Measurements from ENCODE around the gene CSGALNACT2.
"Not testable (repeated sequence)": the region's sequence is repeated elsewhere in the genome, so short reads cannot be mapped to it uniquely, and the experiment has no call there.

Gene CSGALNACT2, protein sequence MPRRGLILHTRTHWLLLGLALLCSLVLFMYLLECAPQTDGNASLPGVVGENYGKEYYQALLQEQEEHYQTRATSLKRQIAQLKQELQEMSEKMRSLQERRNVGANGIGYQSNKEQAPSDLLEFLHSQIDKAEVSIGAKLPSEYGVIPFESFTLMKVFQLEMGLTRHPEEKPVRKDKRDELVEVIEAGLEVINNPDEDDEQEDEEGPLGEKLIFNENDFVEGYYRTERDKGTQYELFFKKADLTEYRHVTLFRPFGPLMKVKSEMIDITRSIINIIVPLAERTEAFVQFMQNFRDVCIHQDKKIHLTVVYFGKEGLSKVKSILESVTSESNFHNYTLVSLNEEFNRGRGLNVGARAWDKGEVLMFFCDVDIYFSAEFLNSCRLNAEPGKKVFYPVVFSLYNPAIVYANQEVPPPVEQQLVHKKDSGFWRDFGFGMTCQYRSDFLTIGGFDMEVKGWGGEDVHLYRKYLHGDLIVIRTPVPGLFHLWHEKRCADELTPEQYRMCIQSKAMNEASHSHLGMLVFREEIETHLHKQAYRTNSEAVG

DNA sequence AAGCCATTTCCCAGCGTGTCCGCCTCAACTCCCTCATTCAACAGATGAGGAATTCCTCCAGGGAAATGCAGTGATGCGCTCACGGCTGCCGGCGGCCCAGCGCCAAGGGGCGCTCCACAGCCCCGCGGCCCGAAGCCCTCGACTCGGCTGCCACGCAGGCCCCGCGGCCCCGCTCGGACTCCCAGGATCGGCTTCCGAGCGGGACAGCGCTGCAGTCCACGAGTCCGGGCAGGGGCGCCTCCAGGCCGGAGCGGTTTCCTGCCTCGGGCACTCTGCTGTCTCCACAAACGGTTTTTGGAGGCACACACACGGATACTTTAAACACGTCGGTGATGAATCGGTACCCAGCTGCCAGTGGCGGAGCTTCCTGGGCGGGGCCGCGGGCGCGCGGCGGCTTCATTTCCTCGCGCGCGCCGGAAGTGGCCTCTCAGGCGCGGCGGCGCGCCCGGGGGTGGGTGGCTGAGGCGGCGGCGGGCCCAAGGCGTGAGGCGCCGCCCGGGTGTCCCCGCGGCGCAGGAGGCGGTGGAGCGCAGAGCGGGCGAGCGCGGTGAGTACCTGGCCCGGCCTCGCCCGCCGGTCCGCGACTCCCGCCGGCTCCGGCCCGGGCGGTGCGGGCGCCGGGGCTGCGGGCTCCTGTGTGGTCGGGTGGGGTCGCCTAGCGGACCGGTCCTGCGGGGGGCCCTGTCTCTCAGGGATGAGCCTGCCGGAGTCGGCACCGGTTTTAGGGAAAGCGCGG, at the start of gene CSGALNACT2:
CSGALNACT2 (plus strand) TSS at position 425 of the 736 bp plus-strand sequence. CDS start 16,705 bp downstream, outside the sequence.
- H3K9ac ChIP-seq (ENCODE audit: low read depth in 1 of 2, low read length in 2 of 2), result peak within 1 kb of the TSS; percentile 76 to 84

DNA sequence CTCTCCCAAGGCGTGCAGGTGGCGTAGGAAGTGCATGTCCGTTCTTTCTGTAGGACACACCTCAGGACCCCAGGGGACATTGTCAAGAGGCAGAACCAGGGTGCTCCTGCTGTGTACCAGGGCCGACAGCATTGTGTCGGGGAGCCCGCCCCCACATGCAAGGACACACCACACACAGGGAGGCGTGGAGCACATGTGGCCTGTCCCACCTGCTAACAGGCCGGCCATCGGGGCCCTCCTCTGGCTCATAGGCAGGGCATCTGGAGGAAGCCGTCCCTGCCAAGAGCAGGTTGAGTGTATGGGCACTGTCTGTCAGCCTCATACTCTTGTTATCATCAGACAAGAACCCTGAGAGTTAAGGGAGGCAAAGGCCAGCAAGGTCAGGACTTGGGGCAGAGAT, 48.7 kb upstream of the CSGALNACT2 start:
- H3K4me1 ChIP-seq (ENCODE audit: control insufficient read depth in 1 of 2, insufficient read depth in 2 of 2, low read length in 2 of 2), result no peaks in the 10 kb centered on the region
- no peak overlapping the region for H3K4me3 ChIP-seq (ENCODE audit: low read depth in 1 of 2, low read length in 2 of 2)
- H3K9ac ChIP-seq (ENCODE audit: low read depth in 1 of 2, low read length in 2 of 2), result no peak overlapping the region

More for the DNA sequence above, at the start of gene CSGALNACT2:
- H3K27me3 ChIP-seq (ENCODE audit: control insufficient read depth in 1 of 2, insufficient read depth in 2 of 2, low read length in 2 of 2), result peaks cover 0 to 3% of the 10 kb centered on the region in 2 donors
- peaks cover 14 to 17% of the 10 kb centered on the region in 2 donors for H3K4me1 ChIP-seq (ENCODE audit: control insufficient read depth in 1 of 2, insufficient read depth in 2 of 2, low read length in 2 of 2)
- H3K9me3 ChIP-seq (ENCODE audit: control insufficient read depth in 1 of 2, low read length in 2 of 2), result no peaks in the 10 kb centered on the region
- no peaks in the 10 kb centered on the region for H3K36me3 ChIP-seq (ENCODE audit: control insufficient read depth in 1 of 2, insufficient read depth in 2 of 2, low read length in 2 of 2)
- H3K4me3 ChIP-seq (ENCODE audit: low read depth in 1 of 2, low read length in 2 of 2), result peak within 1 kb of the TSS; percentile 91 to 96
- peak within 1 kb of the TSS; percentile 85 for H3K27ac ChIP-seq (ENCODE audit: low read depth, low read length)

DNA sequence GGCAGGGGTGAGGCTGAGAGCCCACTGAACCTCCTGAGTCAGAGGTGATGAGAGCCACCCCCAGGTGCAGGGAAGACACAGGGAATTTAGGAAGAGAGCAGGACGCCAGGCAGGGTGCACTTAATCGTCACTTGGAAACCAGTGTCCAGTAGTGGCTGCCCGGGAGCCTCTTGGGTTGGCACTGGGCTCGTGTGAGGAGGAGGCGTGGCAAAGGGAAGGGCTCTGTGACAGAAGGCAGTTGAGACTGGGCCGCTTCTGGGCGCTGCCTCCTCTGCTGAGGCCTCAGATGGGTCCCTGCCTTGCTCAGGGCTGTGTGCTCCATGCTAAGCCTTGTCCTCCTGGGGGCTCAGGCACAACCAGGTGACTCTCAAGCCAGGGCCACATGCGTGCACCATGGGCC, 48.1 kb upstream of the CSGALNACT2 start:
- no peak overlapping the region for H3K9ac ChIP-seq (ENCODE audit: low read depth in 1 of 2, low read length in 2 of 2)
- H3K27me3 ChIP-seq (ENCODE audit: control insufficient read depth in 1 of 2, insufficient read depth in 2 of 2, low read length in 2 of 2), result no peaks in the 10 kb centered on the region
- H3K36me3 ChIP-seq (ENCODE audit: control insufficient read depth in 1 of 2, insufficient read depth in 2 of 2, low read length in 2 of 2), result no peaks in the 10 kb centered on the region
- no peak overlapping the region for H3K4me3 ChIP-seq (ENCODE audit: low read depth in 1 of 2, low read length in 2 of 2)
- H3K9me3 ChIP-seq (ENCODE audit: control insufficient read depth in 1 of 2, low read length in 2 of 2), result no peaks in the 10 kb centered on the region
- no peak overlapping the region for H3K27ac ChIP-seq (ENCODE audit: low read depth, low read length)
- H3K4me1 ChIP-seq (ENCODE audit: control insufficient read depth in 1 of 2, insufficient read depth in 2 of 2, low read length in 2 of 2), result no peaks in the 10 kb centered on the region

More for the DNA sequence above, 48.7 kb upstream of the CSGALNACT2 start:
- no peaks in the 10 kb centered on the region for H3K36me3 ChIP-seq (ENCODE audit: control insufficient read depth in 1 of 2, insufficient read depth in 2 of 2, low read length in 2 of 2)
- H3K27ac ChIP-seq (ENCODE audit: low read depth, low read length), result no peak overlapping the region
- no peaks in the 10 kb centered on the region for H3K27me3 ChIP-seq (ENCODE audit: control insufficient read depth in 1 of 2, insufficient read depth in 2 of 2, low read length in 2 of 2)
- H3K9me3 ChIP-seq (ENCODE audit: control insufficient read depth in 1 of 2, low read length in 2 of 2), result no peaks in the 10 kb centered on the region

DNA sequence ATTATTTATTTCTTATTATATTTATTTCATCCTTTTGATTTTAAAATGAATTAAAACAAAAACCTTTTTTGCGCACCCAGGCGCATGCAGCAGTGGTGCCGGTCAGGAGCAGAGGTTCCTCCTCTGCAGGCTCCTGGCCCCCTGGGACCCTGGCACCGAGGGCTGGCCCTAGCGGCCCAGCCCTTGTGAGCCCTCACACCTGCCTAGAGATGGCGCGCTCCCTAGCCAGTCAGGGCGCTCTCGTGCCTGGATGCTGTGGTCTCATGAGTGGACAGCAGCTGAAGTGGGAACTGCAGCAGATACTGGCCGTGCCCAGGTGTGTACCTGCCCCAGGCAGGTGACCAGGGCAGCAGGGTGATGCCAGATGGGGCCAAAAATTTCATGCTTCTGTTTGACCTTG, 47.6 kb upstream of the CSGALNACT2 start:
- Histone ChIP-seq H3K9ac (ENCODE audit: low read depth in 1 of 2, low read length in 2 of 2) (no peak overlapping the region), H3K9me3 (ENCODE audit: control insufficient read depth in 1 of 2, low read length in 2 of 2) (no peaks in the 10 kb centered on the region), H3K36me3 (ENCODE audit: control insufficient read depth in 1 of 2, insufficient read depth in 2 of 2, low read length in 2 of 2) (no peaks in the 10 kb centered on the region), H3K27me3 (ENCODE audit: control insufficient read depth in 1 of 2, insufficient read depth in 2 of 2, low read length in 2 of 2) (no peaks in the 10 kb centered on the region), H3K4me3 (ENCODE audit: low read depth in 1 of 2, low read length in 2 of 2) (no peak overlapping the region), H3K27ac (ENCODE audit: low read depth, low read length) (no peak overlapping the region), H3K4me1 (ENCODE audit: control insufficient read depth in 1 of 2, insufficient read depth in 2 of 2, low read length in 2 of 2) (no peaks in the 10 kb centered on the region)

DNA sequence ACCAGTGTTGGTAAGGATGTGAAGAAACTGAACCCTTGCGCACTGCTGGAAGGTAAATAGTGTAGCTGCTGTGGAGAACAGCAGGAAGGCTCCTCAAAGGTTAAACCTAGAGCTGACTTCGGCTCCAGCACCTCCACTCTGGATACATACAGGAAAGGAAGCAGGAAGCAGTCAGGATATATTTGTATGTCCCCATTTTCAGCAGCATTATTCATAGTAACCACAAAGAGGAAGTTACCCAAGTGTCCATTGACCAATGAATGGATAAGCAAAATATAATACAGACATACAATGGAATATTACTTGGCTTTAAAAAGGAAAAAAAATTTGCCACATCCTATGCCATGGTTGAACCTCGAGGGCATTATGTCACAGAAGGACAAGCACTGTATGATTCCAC, 46.4 kb upstream of the CSGALNACT2 start:
- Histone ChIP-seq H3K27me3 (ENCODE audit: control insufficient read depth in 1 of 2, insufficient read depth in 2 of 2, low read length in 2 of 2) (no peaks in the 10 kb centered on the region), H3K4me1 (ENCODE audit: control insufficient read depth in 1 of 2, insufficient read depth in 2 of 2, low read length in 2 of 2) (no peaks in the 10 kb centered on the region), H3K27ac (ENCODE audit: low read depth, low read length) (no peak overlapping the region), H3K9me3 (ENCODE audit: control insufficient read depth in 1 of 2, low read length in 2 of 2) (no peaks in the 10 kb centered on the region), H3K4me3 (ENCODE audit: low read depth in 1 of 2, low read length in 2 of 2) (no peak overlapping the region), H3K9ac (ENCODE audit: low read depth in 1 of 2, low read length in 2 of 2) (no peak overlapping the region), H3K36me3 (ENCODE audit: control insufficient read depth in 1 of 2, insufficient read depth in 2 of 2, low read length in 2 of 2) (no peaks in the 10 kb centered on the region)

DNA sequence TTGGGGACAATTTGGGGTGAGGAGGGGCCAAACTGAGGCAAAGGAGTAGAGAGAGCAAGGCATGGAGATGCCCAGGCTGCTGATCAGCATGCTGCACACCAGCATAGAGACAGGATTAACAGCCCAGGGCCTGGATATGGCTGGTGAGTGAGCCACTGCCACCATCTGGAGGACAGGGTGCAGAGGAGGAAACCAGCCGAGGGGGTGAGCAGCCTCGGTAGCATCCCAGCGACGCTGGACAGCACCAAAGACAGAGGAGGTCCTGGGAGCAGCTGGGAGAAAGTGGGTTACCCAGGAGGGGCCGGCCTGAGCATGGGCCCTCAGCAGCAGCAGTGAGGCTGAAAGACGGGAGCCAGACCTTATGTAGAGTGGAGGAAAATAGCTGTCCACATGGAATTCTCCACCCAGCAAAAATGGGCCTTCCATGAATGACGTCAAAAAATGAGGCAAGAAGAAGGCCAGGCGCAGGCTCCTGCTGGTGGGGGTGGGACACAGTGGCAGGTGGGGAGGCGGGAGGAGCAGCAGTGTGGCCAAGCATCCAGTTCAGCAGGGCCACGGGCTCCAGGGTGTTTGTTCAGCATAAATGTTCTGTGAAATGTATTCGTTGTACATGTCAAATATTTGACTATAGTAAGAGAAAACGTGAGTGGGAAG, 44.7 kb upstream of the CSGALNACT2 start:
- Histone ChIP-seq H3K27me3 (ENCODE audit: control insufficient read depth in 1 of 2, insufficient read depth in 2 of 2, low read length in 2 of 2) (no peaks in the 10 kb centered on the region), H3K27ac (ENCODE audit: low read depth, low read length) (no peak overlapping the region)

DNA sequence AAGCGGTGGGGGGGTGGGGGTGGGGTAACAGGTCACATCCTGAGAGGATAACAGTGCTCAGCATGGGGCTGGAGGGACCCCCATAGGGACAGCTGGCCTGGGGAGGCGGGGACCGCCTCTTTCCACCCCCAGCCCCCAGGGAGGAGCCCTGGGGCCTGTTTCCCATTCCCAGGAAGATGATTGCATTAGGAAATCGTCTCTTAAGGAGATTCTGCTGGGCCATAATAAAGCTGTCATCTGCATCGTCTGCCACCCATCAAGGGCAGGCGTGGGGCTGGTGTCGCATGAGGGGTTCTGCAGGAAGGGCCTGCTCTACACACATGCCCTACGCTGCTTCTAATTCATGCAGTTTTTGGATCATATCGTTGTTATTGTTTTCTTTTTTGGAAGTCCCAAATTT, 44.2 kb upstream of the CSGALNACT2 start:
- no peaks in the 10 kb centered on the region for H3K9me3 ChIP-seq (ENCODE audit: control insufficient read depth in 1 of 2, low read length in 2 of 2)
- H3K36me3 ChIP-seq (ENCODE audit: control insufficient read depth in 1 of 2, insufficient read depth in 2 of 2, low read length in 2 of 2), result no peaks in the 10 kb centered on the region
- no peaks in the 10 kb centered on the region for H3K4me1 ChIP-seq (ENCODE audit: control insufficient read depth in 1 of 2, insufficient read depth in 2 of 2, low read length in 2 of 2)
- H3K4me3 ChIP-seq (ENCODE audit: low read depth in 1 of 2, low read length in 2 of 2), result no peak overlapping the region
- no peaks in the 10 kb centered on the region for H3K27me3 ChIP-seq (ENCODE audit: control insufficient read depth in 1 of 2, insufficient read depth in 2 of 2, low read length in 2 of 2)
- H3K27ac ChIP-seq (ENCODE audit: low read depth, low read length), result no peak overlapping the region
- H3K9ac ChIP-seq (ENCODE audit: low read depth in 1 of 2, low read length in 2 of 2), result no peak overlapping the region

More for the DNA sequence above, 44.7 kb upstream of the CSGALNACT2 start:
- H3K36me3 ChIP-seq (ENCODE audit: control insufficient read depth in 1 of 2, insufficient read depth in 2 of 2, low read length in 2 of 2), result no peaks in the 10 kb centered on the region
- no peaks in the 10 kb centered on the region for H3K9me3 ChIP-seq (ENCODE audit: control insufficient read depth in 1 of 2, low read length in 2 of 2)
- H3K4me3 ChIP-seq (ENCODE audit: low read depth in 1 of 2, low read length in 2 of 2), result no peak overlapping the region
- H3K4me1 ChIP-seq (ENCODE audit: control insufficient read depth in 1 of 2, insufficient read depth in 2 of 2, low read length in 2 of 2), result no peaks in the 10 kb centered on the region
- no peak overlapping the region for H3K9ac ChIP-seq (ENCODE audit: low read depth in 1 of 2, low read length in 2 of 2)

DNA sequence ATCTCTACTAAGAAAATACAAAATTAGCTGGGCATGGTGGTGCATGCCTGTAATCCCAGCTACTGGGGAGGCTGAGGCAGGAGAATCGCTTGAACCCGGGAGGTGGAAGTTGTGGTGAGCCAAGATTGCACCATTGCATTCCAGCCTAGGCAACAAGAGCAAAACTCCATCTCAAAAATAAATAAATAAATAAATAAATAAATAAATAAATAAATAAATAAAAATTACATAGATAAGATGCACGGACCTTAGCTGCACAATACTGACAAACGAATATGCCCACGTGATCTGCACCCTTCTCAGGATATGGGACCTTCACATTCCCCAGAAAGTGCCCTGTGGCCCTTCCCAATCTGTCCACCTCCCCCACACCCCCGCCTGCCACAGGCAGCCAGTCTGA, 38.9 kb upstream of the CSGALNACT2 start:
- H3K9ac ChIP-seq (ENCODE audit: low read depth in 1 of 2, low read length in 2 of 2); H3K4me1 ChIP-seq (ENCODE audit: control insufficient read depth in 1 of 2, insufficient read depth in 2 of 2, low read length in 2 of 2); H3K36me3 ChIP-seq (ENCODE audit: control insufficient read depth in 1 of 2, insufficient read depth in 2 of 2, low read length in 2 of 2); H3K27me3 ChIP-seq (ENCODE audit: control insufficient read depth in 1 of 2, insufficient read depth in 2 of 2, low read length in 2 of 2); H3K27ac ChIP-seq (ENCODE audit: low read depth, low read length); H3K9me3 ChIP-seq (ENCODE audit: control insufficient read depth in 1 of 2, low read length in 2 of 2); H3K4me3 ChIP-seq (ENCODE audit: low read depth in 1 of 2, low read length in 2 of 2): not testable (repeated sequence)

DNA sequence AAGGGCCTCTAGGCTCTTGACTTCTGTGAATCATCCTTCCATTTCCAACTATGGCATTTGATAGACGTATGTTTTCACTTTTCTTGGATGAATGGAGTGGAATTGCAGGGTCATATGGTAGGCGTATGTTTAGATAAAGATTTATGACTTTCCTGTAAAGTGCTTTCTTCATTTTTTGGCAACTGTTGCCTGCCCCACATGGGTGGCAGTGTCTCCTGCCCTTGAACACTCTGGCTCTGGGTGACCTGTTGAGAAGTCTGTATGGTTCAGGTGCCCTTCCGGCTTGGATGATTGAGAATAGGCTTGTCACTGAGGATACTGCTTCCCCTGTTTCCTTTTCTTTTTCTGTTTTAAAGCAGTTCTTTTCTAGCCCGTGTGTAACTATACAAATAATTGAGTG, 38.3 kb upstream of the CSGALNACT2 start:
- Histone ChIP-seq H3K27me3 (ENCODE audit: control insufficient read depth in 1 of 2, insufficient read depth in 2 of 2, low read length in 2 of 2) (peaks cover 0 to 6% of the 10 kb centered on the region in 2 donors), H3K9me3 (ENCODE audit: control insufficient read depth in 1 of 2, low read length in 2 of 2) (no peaks in the 10 kb centered on the region), H3K4me3 (ENCODE audit: low read depth in 1 of 2, low read length in 2 of 2) (no peak overlapping the region), H3K27ac (ENCODE audit: low read depth, low read length) (no peak overlapping the region), H3K36me3 (ENCODE audit: control insufficient read depth in 1 of 2, insufficient read depth in 2 of 2, low read length in 2 of 2) (no peaks in the 10 kb centered on the region), H3K4me1 (ENCODE audit: control insufficient read depth in 1 of 2, insufficient read depth in 2 of 2, low read length in 2 of 2) (peaks cover 0 to 6% of the 10 kb centered on the region in 2 donors), H3K9ac (ENCODE audit: low read depth in 1 of 2, low read length in 2 of 2) (no peak overlapping the region)

DNA sequence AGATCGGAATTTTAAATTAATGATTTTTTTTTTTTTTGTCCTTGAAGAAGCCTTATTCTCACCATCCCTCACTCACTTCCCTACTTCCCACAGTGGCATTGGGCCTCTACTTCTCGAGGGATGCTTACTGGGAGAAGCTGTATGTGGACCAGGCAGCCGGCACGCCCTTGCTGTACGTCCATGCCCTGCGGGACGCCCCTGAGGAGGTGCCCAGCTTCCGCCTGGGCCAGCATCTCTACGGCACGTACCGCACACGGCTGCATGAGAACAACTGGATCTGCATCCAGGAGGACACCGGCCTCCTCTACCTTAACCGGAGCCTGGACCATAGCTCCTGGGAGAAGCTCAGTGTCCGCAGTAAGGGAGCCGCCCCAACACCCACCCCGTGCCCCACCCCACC, 37.9 kb upstream of the CSGALNACT2 start:
- H3K9me3 ChIP-seq (ENCODE audit: control insufficient read depth in 1 of 2, low read length in 2 of 2), result no peaks in the 10 kb centered on the region
- no peaks in the 10 kb centered on the region for H3K36me3 ChIP-seq (ENCODE audit: control insufficient read depth in 1 of 2, insufficient read depth in 2 of 2, low read length in 2 of 2)
- no peak overlapping the region for H3K9ac ChIP-seq (ENCODE audit: low read depth in 1 of 2, low read length in 2 of 2)
- peaks cover 0 to 8% of the 10 kb centered on the region in 2 donors for H3K27me3 ChIP-seq (ENCODE audit: control insufficient read depth in 1 of 2, insufficient read depth in 2 of 2, low read length in 2 of 2)
- H3K4me3 ChIP-seq (ENCODE audit: low read depth in 1 of 2, low read length in 2 of 2), result no peak overlapping the region
- no peak overlapping the region for H3K27ac ChIP-seq (ENCODE audit: low read depth, low read length)
- H3K4me1 ChIP-seq (ENCODE audit: control insufficient read depth in 1 of 2, insufficient read depth in 2 of 2, low read length in 2 of 2), result peaks cover 0 to 11% of the 10 kb centered on the region in 2 donors

Data from duodenal mucosa (tissue), 2 donors.